GM10266 (cell line): ENCODE measurements around the gene EEF1A2.
A peak's percentile ranks its signal among the peaks of the same experiment; 100 is the strongest.

ENCODE experiments used
- DNase-seq: peaks from one replicate; pipeline ENCODE4 v3.0.0; 2012; ENCODE audit errors: extremely low spot score
- TF ChIP-seq, protein P1 (sequence below): IDR thresholded peaks from 2 replicates; pipeline ENCODE4 v1.5.1; 2012; ENCODE audit warnings: mild to moderate bottlenecking, low read depth; ENCODE audit not compliant: control insufficient read depth, insufficient read depth; ENCODE audit errors: missing control alignments

Gene EEF1A2

DNA sequence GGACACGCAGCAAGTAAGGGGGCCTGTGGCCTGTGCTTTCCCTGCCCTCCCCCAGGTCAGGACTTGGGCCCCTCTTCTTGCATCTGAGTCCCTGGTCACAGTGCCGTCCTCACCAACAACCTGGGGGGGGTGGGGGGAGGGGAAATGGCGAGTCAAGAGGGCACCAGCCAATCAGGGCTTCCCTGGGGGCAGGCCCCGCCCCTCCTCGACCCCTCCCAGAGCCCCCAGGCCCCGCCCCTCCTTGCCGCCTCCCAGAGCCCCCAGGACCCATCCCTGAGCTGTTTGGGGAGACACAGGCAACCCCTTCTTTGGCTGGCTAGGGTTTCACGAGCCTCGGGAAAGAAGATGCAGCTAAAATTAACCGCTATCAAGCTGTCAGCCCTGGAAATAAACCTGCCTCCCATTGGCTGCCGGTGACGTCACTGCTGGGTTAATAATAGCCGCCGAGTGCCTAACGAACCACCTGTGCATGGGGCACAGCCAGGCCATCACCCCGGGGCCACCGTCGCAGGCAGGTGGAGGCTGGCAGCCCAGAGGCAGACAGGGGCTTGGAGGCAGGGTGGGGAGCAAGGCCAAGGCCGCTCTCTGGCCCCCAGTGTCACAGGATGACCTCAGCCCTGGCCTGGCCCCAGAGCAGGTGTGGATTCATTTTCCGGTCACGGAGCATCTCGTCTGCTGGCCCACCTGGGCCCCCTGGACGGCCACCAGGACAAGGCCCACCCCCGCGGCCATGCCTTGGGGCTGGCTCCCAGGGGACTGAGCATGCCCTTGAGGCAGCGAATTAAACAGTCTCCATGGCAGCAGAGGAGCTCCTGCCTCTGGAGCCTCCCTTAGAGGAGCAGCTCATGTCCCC, 3.2 kb upstream of the EEF1A2 start:
- TF ChIP-seq, protein P1, sequence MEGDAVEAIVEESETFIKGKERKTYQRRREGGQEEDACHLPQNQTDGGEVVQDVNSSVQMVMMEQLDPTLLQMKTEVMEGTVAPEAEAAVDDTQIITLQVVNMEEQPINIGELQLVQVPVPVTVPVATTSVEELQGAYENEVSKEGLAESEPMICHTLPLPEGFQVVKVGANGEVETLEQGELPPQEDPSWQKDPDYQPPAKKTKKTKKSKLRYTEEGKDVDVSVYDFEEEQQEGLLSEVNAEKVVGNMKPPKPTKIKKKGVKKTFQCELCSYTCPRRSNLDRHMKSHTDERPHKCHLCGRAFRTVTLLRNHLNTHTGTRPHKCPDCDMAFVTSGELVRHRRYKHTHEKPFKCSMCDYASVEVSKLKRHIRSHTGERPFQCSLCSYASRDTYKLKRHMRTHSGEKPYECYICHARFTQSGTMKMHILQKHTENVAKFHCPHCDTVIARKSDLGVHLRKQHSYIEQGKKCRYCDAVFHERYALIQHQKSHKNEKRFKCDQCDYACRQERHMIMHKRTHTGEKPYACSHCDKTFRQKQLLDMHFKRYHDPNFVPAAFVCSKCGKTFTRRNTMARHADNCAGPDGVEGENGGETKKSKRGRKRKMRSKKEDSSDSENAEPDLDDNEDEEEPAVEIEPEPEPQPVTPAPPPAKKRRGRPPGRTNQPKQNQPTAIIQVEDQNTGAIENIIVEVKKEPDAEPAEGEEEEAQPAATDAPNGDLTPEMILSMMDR: no peak
- no peak for DNase-seq

DNA sequence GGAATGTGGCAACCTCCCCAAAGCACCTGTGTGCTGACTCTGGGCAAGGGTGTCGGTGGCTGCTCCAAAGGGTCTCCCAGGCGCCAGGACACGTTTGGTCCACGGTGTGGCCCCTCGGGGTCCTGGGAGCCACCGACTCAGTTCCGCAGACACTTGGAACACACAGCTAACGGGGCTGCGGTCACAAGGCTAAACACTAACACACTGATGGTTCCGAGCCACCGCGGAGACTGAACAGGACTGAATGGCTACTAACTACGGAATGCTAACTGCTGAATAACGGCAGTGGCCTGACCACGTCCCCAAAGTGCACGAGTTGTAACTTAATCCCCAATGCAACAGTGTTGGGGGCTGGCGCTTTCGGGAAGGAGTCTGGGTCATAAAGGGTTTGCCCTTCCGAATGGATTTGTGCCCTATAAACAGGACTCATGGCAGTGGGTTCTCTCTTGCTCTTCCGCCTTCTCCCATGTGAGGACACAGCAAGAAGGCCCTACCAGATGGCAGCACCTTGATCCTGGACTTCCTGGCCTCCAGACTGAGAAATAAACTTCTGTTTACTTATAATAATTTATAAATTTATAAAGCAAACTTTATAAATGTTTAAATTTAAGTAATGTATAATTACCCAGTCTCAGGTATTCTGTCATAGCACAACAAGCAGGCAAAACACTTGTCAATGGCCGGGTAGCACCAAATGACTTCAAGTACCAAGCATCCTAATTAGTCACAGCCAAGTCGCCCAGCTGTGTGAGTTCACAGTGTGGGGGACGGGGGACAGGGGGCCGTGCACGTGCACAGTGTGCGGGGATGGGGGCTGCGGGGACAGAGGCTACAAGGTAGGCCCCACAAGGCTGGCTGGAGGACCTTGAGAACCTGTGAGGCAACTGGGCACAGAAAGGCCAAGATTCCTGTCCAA, 2.3 kb upstream of the EEF1A2 start:
- no peak for DNase-seq
- TF ChIP-seq, protein P1: no peak

DNA sequence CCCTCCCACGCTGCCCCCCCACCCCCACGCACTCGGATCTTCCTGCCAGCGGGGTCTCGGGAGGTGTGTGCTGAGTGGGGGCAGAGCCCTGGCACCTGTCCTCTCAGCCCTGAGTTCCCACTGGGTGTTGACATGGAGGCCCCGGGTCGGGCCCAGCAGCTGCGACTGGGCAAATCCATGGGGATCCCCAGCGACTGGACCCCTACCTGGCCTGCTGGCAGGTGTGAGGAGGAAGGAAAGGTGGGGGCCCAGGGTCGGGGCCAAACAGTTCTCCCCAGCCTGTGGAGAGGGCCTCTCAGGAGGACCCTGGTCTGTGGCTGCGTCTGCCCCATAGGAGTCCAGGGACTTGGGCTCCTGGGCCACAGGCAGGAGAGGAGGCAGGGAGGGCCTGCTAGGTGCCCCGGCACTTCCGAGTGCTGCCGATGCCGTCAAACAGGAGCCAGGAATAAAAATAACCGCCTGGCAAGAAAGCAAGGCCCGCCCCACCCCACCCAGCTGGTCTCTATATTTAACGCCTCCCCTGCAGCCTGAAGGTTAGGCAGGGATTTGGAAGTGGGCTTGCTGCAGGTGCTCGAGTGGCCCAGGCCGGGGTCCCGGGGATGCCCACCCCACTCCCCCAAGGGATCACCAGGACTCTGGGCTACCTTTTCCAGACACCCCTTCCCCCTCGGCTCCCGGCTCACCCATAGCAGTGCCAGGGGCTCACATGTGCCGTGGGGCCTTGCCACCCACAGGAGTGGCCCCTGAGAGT, 1.4 kb upstream of the EEF1A2 start:
- DNase-seq: no peak
- TF ChIP-seq, protein P1: no peak

DNA sequence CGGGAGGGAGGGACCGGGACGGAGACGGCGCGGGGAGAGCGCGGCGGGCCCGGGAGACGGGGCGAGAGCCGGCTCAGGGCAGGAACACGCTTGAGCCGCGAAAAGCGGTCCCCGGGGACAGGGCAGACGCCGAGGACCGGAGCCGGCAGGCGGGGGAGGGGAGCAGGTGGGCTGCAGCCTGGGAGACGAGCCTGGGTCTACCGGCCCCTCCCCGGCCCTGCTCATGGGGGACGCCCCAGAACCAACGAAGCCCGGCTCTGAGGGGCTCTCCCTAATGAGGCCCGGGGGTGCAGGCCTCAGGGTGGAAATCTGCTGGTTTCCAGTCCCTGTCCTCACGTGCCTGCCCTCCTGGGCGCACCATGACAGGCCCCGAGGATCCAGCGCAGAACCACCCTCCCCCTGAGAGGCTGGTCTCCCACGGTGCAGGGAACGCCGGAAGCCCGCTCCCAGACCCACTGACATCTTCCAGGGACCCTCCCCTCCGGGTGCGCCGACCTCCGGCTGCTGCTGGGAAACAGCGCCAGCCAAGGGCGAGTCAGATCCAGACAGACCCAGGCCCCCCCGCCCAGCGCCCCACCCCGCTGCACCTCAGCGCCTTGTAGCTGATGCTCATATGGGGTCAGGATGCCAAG, 571 bp upstream of the EEF1A2 start:
- peak; percentile 67 for DNase-seq

DNA sequence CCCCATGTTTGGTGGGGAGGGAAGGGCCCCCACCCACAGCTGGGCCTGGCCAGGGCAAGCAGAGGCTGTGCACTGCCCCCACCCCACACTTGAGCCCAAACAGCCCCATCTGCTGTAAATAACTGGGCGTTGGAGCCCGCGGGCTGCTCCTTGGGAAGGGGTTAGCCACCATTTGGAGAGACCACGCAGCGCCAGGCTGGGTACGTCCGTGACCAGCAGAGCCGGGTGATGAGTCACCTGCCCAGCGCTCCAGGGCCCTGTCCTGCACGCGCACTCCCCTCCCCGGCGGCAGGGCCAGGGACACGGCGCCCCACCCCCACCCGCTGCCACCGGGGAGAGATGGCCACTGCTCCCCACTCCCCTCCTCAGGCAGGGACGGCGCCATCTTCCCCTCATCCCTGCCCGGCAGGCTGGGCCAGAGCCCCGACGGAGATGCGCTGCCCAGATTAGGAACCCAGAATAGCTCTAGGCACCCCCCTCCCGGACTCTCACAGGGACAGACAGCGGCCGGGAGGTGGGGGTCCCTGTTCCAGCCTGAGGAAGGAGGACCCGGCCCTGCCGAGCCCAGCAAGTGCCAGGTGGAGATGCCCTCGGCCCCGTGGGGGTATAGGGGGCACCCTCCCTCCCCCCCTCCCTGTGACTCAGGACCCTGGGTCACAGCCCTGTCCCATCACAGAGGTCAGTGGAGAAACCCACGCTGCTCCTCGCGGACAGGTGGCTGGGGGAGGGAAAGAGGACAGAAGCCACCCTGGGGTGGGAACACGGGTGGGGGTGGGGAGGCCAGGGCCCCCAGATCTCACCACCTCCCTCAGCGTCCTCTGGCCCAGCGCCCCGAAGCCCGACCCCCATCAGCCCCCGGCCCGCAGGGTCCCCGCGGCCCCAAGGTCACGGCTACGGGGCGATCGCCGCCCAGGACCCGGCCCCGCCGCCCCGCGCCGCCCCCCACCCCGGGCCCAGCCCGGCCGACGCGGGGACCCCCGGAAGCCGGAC, 642 bp downstream of the EEF1A2 start:
- DNase-seq: no peak
- TF ChIP-seq, protein P1: no peak

More for the DNA sequence above, 571 bp upstream of the EEF1A2 start:
- TF ChIP-seq, protein P1: no peak
